ENCODE measurements around the gene INSM2.

Gene INSM2

DNA sequence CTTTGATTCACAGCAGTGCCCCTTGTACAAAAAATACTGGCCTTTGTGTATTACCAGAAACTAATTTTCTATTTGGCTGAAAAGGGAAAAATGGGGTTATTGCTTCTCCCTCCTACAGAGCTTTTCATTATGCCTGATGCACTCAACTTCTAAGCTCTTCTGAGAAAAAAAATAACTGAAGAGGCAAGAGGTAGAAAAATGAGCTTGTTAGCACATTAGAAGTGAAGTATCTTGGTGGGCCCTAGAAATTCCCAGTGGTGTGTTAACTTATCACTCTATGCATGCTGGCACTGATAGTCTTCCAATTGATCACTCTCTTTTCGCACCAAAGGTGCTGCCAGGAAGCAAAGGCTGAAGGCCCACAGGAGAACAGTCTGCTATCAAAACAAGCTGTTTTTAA lies 17.1 kb downstream of the INSM2 start:
- no peak for DNase-seq

DNA sequence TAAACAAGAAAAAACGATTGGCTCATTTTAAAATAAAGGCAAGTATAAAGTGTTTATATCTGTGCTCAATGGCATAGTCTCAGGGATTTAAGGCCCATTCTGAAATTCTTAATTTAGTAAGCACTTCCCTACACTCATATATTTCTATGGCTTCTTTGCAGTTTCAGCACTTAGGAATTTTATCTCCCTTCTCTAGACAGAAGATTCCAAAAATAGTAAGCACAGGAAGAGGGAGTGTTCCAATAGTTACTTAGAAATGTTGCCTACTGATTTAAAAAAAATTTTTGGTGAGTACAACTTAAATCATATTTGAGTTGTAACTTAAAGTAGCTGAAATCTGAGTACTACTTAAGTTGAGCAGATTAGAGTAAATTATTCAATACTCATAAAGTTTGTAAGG lies 19.8 kb downstream of the INSM2 start:
- no peak for DNase-seq

DNA sequence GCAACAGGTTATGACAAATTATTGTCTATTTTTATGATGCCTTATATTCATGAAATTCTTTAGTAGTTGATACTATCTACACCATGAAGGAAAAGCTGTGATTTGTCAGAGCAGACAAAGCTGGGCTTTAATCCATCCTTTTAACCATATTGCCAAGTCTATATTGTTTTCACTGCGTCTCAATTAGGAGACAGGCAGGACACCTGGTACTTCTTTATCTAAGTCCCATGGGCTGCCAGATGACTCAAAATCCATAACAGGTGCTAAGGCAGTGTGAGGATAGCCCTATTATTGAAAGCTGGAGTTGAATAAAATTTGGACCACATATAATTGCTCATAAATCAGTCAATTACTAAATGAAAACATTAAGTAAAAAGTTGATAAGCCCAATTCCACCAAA lies 22.6 kb downstream of the INSM2 start:
- no peak for DNase-seq

DNA sequence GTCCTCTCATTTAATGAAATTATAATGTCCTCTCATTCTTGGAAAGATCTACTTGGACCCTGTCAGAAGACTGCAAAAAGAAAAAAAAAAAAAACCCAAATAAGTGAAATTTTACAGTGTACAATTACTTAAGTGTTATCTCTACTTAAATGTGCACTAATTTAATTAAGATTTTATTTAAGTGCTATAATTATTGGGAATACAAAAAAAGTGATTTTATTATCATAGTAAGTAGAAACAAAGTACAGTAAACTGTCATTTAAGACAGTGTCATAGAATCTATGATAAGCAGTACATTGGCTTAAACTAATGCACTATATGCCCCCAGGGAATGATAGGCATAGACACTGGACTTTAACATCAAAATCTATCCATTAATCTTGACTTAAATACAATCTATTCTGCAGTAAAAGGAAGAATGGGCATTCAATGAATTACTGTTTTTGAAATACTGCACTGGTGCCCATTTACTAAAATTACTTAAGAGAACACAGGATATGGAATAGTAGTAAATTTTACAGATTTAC lies 23.3 kb downstream of the INSM2 start:
- no peak for DNase-seq

DNA sequence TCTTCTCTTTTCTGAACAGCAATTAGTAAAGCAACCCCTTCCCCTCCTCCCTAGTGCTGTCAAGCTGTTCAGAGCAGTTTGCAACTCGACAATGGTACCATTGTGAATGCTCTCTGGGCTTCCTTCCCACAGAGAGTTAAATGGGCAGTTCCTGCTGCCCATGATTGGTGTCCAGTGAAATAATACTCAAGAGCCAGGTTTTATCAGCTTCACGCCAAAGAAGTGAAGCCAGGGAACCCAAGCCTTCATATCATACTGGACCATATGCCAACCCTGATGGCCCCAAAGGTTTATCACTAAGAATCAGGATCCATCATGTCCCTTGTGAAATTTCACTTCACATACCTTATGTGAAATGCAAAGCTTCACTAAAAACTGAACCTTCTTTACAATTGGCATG lies 24.7 kb downstream of the INSM2 start:
- DNase-seq = no peak

DNA sequence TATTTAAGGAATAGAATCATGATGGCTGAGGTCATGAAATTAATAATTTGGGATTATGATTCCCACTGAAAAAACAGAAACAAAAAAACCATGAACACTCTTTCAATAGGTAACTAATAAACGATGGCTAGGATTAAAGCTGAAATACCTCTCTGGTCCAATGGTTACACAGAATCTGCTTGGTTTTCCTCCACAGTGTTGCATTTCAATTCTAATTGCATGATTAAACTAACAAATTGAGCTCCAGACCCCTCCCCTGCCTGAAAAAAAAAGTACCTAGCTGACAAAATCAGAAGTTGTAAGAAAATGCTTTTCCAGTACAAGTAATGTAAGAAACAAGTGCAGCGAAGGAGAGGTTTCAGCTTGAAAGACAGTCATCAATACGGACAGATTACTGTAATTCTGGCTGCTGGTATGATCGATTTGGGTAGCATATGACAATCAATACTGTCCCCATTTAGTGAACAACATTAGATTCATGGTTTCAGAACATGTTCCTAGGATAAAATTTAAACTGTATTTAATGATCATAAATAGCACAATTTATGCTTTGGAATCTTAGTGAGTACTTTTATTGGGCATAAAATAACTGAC lies 32.0 kb downstream of the INSM2 start:
- DNase-seq = no peak

DNA sequence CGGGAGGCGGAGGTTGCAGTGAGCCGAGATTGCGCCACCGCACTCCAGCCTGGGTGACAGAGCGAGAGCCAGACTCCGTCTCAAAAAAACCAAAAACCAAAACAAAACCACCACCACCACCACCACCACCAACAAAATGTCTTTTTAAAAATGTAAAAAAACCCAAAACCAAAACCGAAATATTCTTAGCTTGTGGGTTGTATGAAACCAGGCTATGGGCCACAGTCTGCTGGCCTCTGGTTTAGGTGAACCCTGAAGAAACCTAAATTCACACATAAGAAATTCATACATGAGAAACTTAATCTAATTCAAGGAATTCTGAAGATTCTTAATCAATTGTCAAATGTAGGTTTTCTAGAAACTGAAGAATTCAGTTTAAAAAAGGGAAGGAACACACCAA lies 37.6 kb downstream of the INSM2 start:
- DNase-seq = no peak

DNA sequence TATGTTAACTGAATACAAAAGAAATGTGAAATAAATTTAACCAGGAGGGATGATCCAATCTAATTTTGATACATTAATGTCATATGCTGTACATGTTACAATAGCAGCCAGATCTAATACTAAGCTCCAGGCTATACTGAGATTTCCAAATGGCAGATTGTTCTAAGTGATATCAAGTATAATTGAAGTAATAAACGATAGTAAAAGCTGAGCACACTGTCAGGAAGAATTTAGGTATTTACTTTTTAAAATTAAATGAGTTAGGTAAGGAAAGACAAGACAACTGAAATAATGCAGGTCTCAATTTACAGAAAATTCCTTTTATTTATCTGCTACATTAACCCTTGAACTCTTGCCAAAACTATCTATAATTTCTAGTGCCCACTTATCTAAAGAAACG lies 39.9 kb downstream of the INSM2 start:
- no peak for DNase-seq

DNA sequence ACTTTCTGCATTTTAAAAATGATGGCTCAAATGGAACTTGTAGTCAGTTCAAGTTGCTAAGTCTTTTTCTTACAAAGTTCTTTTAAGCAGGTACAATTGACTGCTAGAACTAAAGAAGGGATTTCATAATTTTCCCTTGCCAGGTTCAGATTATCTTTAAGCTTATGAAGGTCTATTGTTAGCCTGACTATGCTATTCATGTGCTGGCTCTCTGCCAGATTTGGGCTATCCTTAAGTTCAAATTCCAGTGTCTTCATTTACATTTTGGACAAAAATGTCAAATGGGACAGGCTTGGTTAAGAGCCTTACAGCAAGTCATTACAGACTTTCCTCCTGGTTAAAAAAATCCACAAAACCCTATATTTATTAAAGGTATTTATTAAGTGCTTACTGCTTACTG lies 42.3 kb downstream of the INSM2 start:
- no peak for DNase-seq

DNA sequence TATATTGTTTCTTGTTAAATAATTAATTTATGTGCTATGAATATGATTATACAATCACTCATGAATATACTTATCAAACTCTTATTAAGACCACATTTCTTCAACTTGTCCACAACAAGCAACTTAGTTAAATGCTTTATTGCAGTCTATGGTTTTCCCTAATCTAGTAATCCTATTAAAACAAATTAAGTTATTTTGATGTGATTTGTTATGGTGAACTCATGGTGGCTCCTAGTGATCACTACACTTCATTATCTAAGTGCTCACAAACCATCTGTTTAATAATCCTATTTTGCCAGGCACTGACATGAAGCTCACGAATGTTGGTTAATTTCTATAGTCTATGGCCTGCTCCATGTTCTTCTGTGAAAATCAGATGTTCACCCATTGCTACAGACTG lies 42.9 kb downstream of the INSM2 start:
- DNase-seq = no peak

DNA sequence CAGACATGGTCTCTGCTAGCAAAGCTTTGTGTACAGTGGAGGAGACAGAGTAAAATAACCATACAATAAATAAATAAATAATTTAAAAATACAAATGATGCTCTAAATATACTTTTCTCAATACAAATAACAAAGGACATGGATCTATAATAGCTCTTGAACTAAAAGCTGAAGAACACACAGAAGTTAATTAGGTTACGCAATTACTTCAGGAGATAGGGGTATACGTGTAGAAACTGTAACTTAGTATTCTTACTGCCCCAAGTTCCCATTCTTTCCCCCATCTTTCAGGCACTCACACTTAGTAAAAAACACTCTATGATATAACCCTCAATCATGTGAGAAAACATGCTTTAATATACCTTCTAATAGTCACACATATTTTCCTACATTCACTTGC lies 44.2 kb downstream of the INSM2 start:
- DNase-seq = no peak

DNA sequence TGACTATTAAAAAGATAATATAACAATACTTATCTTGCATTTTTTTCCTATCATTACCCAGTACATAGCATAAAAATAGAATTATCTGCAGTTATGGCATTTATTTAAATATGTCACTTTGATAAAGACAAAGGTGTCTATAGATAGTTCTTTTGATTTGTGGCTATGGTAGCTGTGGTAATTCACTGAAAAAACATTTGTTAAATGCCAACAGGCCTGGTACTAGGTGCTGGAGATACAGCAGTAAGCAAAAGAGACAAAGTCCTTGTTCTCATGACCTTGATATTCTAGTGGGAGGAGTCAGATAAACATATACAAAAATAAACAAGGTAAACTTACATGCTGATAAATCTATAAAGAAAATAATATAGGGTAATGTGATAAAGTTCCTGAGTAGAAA lies 44.7 kb downstream of the INSM2 start:
- DNase-seq = no peak
